ENCODE data around the gene JAK3.

Gene JAK3

DNA sequence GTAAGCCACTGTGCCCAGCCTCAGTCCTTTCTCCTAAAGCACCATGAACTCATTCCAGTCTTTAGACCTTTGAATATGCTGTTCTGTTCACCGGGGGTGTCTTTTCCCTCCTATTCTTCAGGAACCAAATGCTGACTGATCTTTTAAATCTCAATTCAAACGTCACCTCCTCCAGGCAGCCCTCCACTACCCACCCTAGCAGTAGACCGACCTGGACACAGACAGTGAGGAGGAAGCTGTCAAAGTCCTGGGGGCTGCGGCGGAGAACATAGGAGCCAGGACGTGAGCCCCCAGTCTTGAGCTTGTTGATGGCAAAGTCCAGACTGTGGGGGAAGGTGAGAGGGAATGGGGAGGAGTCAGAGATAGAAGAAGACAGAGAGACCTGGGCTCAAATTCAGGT is 7.8 kb downstream of the JAK3 start:
- no peak for DNase-seq (ENCODE audit: low read depth)

DNA sequence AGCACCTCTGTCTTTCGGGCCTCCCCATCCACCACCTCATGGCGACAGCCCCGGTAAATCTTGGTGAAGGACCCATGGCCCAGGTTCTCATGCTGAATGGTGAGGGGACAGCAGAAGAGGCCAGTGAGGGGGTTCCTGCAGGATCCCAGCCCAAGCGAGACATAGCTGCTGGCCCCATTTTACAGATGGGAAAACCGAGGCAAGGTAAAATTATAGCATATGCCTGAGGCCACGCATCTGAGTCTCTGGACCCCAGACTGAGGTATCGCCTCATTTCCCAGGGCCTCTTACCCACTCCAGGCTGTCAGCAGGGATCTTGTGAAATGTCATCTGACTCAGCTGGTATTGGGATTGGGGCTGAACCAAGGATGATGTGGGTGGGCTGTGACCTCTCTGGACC is 9.8 kb downstream of the JAK3 start:
- no peak for DNase-seq (ENCODE audit: low read depth)

DNA sequence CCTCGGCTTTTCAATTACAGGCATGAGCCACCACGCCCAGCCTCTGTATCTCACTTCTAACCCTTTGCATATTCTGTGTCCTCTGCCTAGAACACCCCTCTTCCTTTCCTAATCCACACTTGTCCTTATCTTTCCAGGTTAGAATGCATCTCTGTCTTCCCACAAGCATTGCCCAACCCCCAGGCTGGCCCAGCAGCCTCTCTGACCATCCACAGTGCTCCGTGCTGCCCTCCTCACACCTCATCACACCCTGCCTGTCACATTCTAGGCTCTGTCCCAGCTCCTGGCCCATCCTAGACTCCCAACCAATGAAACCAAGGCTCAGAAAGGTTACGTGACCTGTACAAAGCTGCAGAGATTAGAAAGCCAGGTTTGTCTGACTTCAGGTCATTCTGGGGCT is 11.3 kb downstream of the JAK3 start:
- no peak for DNase-seq (ENCODE audit: low read depth)

DNA sequence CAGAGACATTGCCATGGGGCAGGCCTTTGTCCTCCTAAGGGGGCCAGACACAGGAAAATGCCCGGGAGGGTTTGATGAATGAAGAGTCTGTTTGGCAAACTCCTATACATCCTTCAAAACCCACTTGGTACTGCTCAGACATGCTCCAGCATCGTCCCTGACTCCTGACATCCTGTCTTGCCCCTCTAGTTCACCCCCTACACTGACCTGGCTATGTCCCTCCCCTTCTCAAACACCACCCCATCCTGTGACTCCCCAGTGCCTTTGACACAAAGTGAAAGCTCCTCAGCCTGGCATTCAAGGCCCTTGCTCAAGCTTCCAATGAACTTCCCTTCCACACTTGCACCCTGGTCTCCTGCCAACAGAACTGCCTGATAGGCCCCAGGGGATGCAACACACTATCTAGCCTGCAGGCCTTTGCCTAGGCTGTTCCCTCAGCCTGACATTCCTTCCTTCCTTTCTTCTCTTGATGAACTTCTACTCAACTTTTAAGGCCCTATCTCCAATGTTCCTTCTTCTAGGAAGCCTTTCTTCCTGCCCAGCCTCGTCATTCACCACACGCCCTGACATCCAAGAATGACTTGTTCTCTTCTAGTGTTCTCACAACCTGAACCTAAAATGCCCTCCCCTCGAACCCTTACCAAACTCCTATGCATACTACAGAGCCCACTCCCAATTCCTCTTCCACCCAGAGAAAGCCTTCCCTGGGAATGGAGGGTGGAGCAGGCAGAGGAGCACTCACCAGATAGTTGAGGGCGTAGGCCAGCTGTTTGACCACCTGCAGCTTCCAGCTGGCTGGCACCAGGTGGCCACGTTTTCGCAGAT is 12.4 kb downstream of the JAK3 start:
- DNase-seq (ENCODE audit: low read depth) = no peak

DNA sequence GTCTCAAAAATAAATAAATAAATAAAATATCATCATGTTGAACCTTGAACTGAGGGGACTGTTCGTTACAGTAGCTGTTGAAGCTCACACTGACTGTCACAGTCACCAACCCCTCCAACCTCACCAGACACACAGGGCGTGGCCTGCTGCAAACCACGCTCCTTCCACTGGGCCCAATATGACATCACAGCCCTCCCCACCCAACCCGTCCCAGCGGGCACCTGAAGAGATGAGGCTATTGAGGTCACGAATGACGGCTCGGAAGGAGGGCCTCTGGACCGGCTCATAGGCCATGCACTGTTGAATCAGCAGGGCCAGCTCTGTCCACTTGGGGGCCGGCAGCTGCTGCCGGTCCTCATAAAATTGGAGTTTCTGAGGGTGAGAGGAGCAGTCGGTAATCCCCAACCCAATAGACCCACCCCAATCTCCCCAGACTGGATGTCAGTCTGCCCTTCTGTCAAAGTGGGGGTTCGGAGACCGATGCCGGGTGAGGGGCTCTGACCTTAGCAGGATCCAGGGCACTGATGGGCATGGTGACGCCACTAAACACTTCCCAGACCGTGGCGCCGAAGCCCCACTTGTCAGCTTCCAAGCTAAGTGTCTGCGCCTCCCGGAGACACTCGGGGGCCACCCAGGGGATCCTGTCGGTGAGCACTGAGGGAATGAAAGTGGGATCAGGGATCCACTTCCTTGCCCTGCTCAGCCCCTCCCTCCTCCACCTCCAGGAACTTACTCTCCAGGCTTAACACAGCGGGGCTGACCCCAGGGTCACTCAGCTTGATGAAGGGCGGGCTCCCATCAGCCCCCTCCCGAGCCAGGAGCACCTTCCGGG is 13.2 kb downstream of the JAK3 start:
- DNase-seq (ENCODE audit: low read depth) = no peak

DNA sequence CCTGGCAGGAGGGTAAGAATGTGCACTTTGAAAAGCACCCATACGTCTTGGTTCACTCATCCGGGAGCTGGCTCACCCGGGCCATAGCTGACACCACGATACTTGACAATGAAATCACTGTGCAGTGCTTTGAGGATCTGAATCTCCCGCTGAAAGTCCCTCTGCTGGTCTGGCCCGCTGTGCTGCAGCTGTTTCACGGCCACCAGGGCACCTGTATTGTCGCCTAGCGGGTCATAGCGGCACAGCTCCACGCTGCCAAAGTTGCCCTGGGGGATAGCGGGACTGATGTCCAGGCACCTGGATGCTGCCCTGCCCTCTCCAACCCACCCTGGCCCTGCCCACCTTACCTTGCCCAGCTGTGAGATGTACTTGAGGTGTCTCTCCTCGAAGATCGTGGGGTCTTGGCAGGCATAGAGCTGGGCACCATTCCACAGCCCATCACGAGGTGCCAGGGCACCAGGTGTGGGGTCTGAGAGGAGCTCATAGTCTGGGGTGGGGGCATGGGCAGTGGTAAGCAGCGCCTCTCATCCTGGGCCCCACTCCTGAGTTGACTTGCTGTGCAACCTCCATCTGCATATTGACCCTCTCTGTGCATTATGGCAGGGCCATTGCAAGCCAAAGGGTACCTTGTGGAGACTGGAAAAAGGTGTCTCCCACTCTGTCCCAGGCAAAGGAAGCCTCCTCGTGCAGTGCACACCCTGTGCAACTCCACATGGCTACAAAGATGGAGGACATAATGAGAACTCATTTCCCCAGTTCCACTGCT is 15.2 kb downstream of the JAK3 start:
- DNase-seq (ENCODE audit: low read depth) = no peak

DNA sequence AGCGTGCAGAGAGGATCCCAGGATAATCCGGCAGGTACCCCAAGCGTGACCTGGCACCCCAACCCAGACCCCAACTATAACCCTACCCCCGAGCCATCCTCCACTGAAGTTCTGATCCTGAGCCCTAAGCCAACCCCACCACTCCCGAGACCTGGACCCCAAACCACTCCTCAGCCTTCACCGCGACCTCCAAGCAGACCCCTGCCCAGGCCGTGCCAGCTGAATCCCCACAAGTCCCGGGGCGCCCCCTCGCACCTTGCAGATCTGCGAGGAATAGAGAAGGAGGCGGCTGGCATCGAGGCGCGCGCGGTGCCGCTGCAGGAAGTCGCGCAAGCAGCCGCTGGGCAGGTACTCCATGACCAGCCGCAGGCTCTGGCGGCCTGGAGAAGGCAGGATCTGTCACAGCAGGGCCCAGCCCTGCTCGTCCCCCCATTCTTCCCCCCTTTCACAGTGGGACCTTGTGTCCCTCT is 16.3 kb downstream of the JAK3 start:
- DNase-seq (ENCODE audit: low read depth) = no peak

DNA sequence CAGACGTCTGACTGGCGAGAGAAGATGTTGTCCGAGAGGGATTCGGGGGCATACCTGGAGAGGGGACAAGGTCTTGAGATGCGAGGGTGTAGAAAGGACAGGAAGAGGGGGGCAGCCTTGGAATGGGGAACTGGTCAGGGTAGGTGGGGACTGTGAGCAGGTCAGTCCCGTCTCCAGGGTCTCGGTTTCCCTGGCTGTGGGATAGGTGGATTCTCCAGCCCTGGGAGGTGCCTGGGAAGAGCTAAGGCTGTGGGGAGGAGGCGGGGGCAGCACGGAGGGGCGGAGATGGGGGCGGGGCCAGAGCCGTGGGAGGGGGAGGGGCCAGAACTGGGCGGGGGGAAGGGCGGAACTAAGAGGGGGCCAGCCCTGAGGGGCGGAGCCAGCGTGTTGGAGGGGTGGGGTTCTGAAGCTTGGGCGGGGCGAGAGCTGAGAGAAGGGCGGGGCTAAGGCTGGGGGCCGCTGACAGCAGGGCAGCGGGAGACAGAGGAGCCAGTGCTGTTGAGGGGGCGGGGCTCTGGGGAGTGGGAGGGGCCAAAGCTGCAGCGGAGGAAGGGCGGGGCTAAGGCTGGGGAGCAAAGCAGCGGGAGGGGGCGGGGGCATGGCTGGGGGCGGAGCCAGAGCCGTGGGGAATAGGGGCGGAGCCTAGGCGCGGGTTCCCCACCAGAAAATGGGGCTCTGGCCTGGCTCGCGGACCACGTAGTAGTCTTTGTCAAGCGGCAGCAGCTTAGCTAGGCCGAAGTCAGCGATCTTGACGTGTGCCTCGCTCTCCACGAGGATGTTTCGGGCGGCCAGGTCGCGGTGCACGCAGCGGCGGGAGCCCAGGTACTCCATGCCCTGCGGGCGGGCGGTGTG is 17.0 kb downstream of the JAK3 start:
- no peak for DNase-seq (ENCODE audit: low read depth)

DNA sequence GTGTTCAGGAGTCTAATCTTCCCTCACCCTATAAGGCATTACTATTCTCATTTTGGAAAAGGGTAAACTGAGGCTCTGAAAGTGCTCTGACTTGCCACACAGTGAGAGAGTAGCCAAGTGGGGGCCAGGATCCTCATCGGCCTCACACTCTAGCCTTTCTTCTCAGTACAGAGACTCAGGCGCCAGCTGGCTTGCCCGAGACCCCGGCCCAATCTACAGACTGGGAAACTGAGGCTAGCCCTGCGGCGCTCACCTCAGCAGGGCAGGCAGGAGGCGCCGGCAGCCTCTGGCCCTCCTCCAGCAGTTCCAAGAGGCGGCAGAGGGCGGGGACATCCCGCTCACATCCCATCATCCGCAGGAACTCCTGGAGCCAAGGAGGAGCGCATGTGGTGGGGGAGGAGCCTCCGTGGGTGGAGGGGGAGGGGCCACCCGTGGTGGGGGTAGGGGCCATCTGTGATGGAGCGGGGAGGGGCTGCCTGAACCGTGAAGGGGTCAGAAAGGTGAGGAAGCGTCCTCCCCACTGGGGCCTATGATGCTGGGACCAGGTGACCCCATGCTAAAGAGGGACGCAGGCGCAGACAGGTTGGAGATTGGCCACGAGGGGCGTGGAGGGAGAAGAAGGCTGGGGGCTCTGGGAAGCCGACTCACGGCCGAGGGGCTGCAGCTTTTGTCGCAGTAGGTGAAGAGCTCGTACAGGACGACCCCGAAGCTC is 17.8 kb downstream of the JAK3 start:
- no peak for DNase-seq (ENCODE audit: low read depth)

DNA sequence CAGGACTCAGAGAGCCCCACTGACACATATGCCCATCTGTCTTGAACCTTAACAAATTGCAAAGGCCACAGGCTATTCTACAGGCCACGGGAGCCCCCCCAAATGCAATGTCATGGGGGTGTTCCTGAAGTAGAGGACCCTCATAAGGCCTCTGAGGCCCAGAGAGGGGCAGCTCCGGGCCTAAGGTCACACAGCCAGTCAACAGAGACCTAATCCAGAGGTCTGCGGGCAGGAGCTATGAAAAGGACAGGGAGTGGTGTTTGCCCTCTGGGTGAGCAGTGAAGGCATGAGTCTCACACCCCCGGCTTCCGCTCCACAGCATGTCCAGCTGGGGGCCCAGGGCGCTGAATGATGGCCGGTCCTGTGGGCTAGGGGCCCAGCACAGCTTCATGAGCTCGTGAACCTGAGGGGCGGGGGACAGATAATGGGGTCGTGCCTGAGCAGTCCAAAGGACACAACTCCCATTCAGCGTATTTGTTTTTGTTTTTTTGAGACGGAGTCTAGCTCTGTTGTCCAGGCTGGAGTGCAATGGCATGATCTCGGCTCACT is 21.2 kb downstream of the JAK3 start:
- DNase-seq (ENCODE audit: low read depth) = no peak

DNA sequence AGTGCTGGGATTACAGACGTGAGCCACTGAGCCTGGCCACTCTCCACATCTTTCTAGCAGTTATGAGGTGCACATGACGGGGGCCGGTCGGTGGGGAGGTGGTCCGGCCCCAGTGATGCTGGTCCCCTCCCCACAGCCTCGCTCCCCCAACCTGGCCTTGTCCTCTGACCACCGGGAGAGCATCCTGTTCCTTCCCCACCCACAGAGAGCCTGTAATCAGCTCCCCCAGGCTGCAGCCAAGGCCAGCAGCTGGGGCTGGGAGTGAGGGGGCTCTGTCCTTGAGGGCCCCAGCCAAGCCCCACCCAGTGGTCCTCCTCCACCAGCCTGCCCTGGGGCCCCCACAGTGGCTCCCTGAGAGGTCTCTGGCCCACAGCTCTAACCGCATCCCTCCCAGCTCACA is 23.4 kb downstream of the JAK3 start:
- DNase-seq (ENCODE audit: low read depth) = no peak

DNA sequence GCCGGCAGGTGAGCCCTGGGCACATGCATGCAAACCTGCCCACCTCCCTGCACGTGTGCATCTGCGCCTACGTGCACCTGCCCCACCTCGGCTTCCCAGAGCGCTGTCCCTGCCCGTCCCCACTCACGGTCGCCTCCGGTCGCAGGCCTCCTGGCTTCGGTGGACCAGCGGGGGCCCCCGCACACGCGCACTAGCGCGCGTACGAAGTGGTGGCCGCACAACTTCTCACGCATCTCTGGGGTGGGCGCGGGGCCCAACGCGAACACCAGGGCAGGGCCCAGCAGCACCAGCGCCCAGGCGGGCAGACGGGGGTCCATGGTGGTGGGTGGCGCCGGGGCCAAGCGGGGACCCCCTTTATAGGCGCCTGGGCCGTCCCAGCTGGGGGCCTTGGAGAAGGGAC is 26.6 kb downstream of the JAK3 start, which contains the start of gene INSL3:
INSL3 (minus strand) TSS at position 330 of the 400 bp plus-strand sequence; CDS start at position 317, 13 bp downstream.
- DNase-seq (ENCODE audit: low read depth) = no peak

DNA sequence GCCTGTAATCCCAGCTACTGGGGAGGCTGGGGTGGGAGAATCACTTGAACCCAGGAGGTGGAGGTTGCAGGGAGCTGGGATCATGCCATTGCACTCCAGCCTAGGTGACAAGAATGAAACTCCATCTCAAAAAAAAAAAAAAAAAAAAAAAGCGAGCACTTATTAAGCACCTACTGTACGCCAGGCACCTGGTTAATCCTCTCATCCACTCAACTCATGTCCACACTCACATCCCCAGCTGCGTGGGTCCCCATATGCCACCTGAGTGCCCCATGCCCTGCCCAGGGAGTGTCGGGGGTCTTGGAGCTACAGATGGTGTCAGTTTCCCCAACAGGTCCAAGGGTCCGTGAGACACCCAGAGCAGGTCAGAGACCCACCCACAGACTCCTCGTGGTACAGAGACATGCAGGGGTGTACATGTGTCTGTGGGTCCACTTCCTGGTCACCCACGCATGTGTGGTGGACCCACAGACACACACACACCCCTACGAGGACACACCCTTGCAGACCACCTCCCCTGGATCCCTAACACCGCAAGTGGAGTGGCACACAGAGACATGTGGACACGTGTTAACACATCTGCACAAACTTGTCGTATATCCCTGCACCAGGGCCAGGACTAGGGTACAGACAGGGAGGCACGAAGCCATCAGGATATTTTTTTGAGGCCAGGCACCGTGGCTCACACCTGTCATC is 30.0 kb downstream of the JAK3 start:
- no peak for DNase-seq (ENCODE audit: low read depth)

DNA sequence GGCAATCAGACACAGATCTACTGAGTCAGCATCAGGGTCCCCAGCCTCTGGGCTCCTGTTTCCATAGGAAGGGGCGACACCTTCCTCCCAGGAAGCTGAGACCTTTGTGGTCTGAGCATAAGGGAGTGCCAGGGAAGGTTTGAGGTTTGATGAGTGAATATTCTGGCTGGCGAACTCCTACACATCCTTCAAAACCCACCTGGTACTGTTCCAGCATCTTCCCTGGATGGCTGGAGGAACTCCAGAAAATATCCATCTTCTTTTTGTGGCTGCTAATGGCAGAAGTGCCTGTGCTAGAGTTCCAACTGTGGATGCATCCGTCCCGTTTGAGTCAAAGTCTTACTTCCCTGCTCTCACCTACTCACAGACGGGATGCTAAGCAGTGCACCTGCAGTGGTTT is 35.7 kb downstream of the JAK3 start:
- DNase-seq (ENCODE audit: low read depth) = no peak

DNA sequence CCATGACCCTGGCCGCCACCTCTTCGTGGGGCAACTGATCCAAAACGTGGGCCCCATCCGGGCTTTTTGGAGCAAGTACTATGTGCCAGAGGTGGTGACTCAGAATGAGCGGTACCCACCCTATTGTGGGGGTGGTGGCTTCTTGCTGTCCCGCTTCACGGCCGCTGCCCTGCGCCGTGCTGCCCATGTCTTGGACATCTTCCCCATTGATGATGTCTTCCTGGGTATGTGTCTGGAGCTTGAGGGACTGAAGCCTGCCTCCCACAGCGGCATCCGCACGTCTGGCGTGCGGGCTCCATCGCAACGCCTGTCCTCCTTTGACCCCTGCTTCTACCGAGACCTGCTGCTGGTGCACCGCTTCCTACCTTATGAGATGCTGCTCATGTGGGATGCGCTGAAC is 36.1 kb downstream of the JAK3 start:
- DNase-seq (ENCODE audit: low read depth) = no peak

DNA sequence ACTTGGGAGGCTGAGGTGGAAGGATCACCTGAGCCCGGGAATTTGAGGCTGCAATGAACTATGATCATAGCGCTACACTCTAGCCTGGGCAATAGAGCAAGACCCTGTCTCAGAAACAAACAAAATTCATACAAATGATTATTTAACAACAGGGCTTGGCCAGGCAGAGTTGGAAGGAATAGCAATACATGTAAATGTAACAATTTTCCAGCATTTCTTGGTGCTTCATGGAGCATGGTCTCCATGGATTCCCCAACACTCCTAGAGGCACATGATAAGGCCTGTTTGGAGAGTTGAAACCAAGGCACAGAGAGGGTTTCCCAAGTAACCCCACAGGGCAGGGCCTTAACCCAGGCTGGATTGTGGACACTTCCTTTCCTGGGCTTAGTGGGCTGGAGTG is 36.7 kb downstream of the JAK3 start:
- no peak for DNase-seq (ENCODE audit: low read depth)

DNA sequence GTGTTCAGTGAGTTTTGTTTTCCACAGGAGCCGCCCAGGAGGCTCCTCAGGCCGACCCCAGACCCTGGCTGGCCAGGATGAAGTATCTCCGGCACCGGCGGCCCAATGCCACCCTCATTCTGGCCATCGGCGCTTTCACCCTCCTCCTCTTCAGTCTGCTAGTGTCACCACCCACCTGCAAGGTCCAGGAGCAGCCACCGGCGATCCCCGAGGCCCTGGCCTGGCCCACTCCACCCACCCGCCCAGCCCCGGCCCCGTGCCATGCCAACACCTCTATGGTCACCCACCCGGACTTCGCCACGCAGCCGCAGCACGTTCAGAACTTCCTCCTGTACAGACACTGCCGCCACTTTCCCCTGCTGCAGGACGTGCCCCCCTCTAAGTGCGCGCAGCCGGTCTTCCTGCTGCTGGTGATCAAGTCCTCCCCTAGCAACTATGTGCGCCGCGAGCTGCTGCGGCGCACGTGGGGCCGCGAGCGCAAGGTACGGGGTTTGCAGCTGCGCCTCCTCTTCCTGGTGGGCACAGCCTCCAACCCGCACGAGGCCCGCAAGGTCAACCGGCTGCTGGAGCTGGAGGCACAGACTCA is 40.0 kb downstream of the JAK3 start:
- no peak for DNase-seq (ENCODE audit: low read depth)

DNA sequence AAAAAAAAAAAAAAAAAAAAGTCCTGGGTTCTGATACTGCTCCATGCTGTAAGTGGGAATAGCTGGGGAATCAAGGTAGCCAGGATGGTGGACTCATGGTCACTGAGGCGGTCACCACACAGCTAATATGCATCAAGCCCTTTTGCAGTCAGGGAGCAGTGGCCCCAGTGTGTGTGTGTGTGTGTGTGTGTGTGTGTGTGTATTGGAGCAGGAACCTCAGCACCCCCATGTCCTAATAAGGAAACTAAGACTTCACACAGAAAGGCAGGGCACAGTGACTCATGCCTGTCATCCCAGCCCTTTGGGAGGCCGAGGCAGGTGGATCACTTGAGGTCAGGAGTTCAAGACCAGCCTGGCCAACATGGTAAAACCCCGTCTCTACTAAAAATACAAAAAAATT is 40.8 kb downstream of the JAK3 start:
- DNase-seq (ENCODE audit: low read depth) = no peak

DNA sequence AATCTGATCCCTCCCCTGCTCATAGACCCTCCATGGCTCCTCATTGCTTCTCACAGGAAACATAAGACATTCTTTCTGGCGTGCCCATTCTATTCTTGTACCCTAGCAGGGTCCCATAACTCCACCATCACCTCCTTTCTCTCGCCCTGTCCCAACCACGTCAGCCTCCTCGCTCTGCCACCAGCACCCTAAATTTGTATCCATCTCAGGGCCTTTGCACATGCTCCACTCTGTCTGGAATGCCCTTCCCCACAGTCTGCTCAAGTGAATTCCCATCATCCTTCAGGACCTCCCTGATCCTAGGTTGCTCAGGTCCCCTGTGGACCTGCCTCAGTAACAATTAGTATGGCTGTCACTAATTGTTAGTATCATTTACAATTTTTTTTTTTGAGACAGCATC is 42.4 kb downstream of the JAK3 start:
- no peak for DNase-seq (ENCODE audit: low read depth)

All from HS-27A (cell line).